ENCODE measurements around the gene LRP8.

DNA sequence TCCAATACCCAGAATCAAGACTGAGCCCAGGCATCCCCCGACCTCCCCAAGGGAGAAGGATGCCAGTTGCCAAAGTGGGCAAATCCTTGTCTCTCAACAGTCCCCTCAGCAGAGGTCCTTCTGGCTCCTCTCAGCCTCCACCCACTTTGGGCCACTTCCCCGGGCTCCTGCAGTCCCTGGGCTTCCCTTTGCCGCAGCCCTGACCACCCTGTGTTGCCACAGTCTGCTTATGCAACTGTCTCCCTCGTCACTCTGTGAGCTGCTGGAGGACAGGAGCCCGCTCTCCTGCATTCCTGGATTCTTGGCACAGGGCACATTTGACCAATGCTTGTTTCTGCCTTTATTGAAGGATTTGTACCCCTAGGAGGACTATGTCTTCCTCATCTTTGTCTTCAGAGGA is 2.9 kb upstream of the LRP8 start:
- TF ChIP-seq, protein P1, sequence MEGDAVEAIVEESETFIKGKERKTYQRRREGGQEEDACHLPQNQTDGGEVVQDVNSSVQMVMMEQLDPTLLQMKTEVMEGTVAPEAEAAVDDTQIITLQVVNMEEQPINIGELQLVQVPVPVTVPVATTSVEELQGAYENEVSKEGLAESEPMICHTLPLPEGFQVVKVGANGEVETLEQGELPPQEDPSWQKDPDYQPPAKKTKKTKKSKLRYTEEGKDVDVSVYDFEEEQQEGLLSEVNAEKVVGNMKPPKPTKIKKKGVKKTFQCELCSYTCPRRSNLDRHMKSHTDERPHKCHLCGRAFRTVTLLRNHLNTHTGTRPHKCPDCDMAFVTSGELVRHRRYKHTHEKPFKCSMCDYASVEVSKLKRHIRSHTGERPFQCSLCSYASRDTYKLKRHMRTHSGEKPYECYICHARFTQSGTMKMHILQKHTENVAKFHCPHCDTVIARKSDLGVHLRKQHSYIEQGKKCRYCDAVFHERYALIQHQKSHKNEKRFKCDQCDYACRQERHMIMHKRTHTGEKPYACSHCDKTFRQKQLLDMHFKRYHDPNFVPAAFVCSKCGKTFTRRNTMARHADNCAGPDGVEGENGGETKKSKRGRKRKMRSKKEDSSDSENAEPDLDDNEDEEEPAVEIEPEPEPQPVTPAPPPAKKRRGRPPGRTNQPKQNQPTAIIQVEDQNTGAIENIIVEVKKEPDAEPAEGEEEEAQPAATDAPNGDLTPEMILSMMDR (IDR thresholded peaks at IDR 0.05; ENCODE audit: low read depth, low read length), result no peak
- no peak for TF ChIP-seq EZH2phosphoT487 (IDR thresholded peaks at IDR 0.05; ENCODE audit: low read depth)
